HCT116 (cell line): ENCODE measurements around the gene THBS1. TPM values are rescaled to one million over a fixed set of nuclear protein-coding genes. Genes with fewer than 3 reads are reported as not detected.

Experiments
- ATAC-seq: fragments of 200-7000 bp; cut with Tn5 transposase; 2 replicates; pipeline ENCODE4 v1.9.1; 2020; ENCODE audit warnings: mild to moderate bottlenecking, moderate library complexity
- BruUV-seq: library from RNA; stranded (reverse); fragments of 400-500 nt; replicated peaks from 2 replicates; lab custom pipeline; 2021; lab: Mats Ljungman, UMichigan
- CTCF ChIA-PET: fragments of 300-600 bp; sonication (Branson Sonifier 250); formaldehyde crosslinking; loops from one replicate; lab custom pipeline; 2021; ENCODE audit warnings: antibody characterized with exemption; lab: Charles Lee
- POLR2A ChIA-PET: fragments of 300-600, 350-600 bp; sonication (Branson Sonifier 250); formaldehyde crosslinking; loops from one replicate; lab custom pipeline; 2021; ENCODE audit warnings: antibody characterized with exemption; lab: Charles Lee
- RAD21 ChIA-PET, 2 experiments: fragments of 300-600 bp; sonication (Branson Sonifier 250); formaldehyde crosslinking; loops; one replicate each; lab custom pipeline; 2023; ENCODE audit warnings: low total read pairs in 2 of 2; ENCODE audit not compliant: uncharacterized antibody in 2 of 2, unreplicated experiment in 2 of 2, low non-redundant PET in 1 of 2; lab: Charles Lee
- DNase-seq: peaks from one replicate; pipeline ENCODE4 v3.0.0-alpha.2; 2010; ENCODE audit warnings: low read depth, low spot score
- H2AFZ ChIP-seq: fragments of 200-600 bp; shearing (Covaris generic), sonication (generic); 2 replicates; pipeline ENCODE4 v1.6.1; 2017; ENCODE audit warnings: low read depth, mixed run types, mixed read lengths, antibody characterized with exemption, low read length; ENCODE audit not compliant: poor library complexity, severe bottlenecking
- H3K27ac ChIP-seq: 2 replicates; pipeline ENCODE4 v1.5.1; 2012; ENCODE audit warnings: low read depth, low read length
- H3K27me3 ChIP-seq: fragments of 200-600 bp; sonication (generic); 2 replicates; pipeline ENCODE4 v1.6.1; 2016; ENCODE audit warnings: mixed run types, low read length, mixed read lengths; ENCODE audit not compliant: insufficient read depth
- H3K36me3 ChIP-seq, 2 experiments: fragments of 200-500 bp in 1 of 2; fragments of 200-600 bp in 1 of 2; sonication (Bioruptor generic) in 1 of 2; sonication (generic) in 1 of 2; 2 replicates each; pipeline versions ENCODE4 v1.5.1 to v1.6.1; 2014 to 2016; ENCODE audit warnings: low read length in 2 of 2, inconsistent platforms in 1 of 2, mixed read lengths in 1 of 2, mixed run types in 1 of 2; ENCODE audit not compliant: insufficient read depth in 2 of 2, control insufficient read depth in 1 of 2
- H3K4me1 ChIP-seq, 2 experiments: fragments of 200-600 bp in 1 of 2; sonication (generic) in 1 of 2; 2 replicates each; pipeline versions ENCODE4 v1.5.1 to v1.6.1; 2012 to 2017; ENCODE audit warnings: low read length in 2 of 2, inconsistent platforms in 1 of 2, mild to moderate bottlenecking in 1 of 2, mixed read lengths in 1 of 2, mixed run types in 1 of 2, moderate library complexity in 1 of 2; ENCODE audit not compliant: insufficient read depth in 2 of 2, control insufficient read depth in 1 of 2
- H3K4me2 ChIP-seq: fragments of 200-600 bp; sonication (generic); 2 replicates; pipeline ENCODE4 v1.6.1; 2017; ENCODE audit warnings: mixed run types, low read length, mixed read lengths
- H3K4me3 ChIP-seq, 2 experiments: fragments of 200-600 bp in 1 of 2; sonication (generic) in 1 of 2; replicated peaks in 1 of 2; 2 replicates each; pipeline ENCODE4 v1.5.1; 2011 to 2016; ENCODE audit warnings: low read length in 2 of 2, control low read depth in 1 of 2, low read depth in 1 of 2, mild to moderate bottlenecking in 1 of 2, mixed read lengths in 1 of 2, mixed run types in 1 of 2
- H3K79me2 ChIP-seq: fragments of 200-600 bp; sonication (generic); 2 replicates; pipeline ENCODE4 v1.6.1; 2017; ENCODE audit warnings: mild to moderate bottlenecking, mixed run types, low read length, moderate library complexity, mixed read lengths; ENCODE audit not compliant: insufficient read depth
- H3K9ac ChIP-seq: fragments of 200-600 bp; sonication (generic); 2 replicates; pipeline ENCODE4 v1.6.1; 2016; ENCODE audit warnings: low read length, mixed read lengths
- H3K9me2 ChIP-seq: fragments of 200-600 bp; sonication (generic), shearing (Covaris generic); 2 replicates; pipeline ENCODE4 v1.6.1; 2017; ENCODE audit warnings: mixed run types, mild to moderate bottlenecking, moderate library complexity; ENCODE audit not compliant: insufficient read depth
- H3K9me3 ChIP-seq, 2 experiments: fragments of 200-500 bp in 1 of 2; fragments of 200-600 bp in 1 of 2; sonication (Bioruptor generic) in 1 of 2; sonication (generic) in 1 of 2; 2 replicates each; pipeline ENCODE4 v1.6.1; 2014 to 2017; ENCODE audit warnings: low read length in 2 of 2, mixed read lengths in 2 of 2, inconsistent platforms in 1 of 2, low read depth in 1 of 2, mild to moderate bottlenecking in 1 of 2, mixed run types in 1 of 2, moderate library complexity in 1 of 2; ENCODE audit not compliant: control insufficient read depth in 1 of 2, insufficient read depth in 1 of 2
- H4K20me1 ChIP-seq: fragments of 200-600 bp; sonication (generic), shearing (Covaris generic); 2 replicates; pipeline ENCODE4 v1.6.1; 2017; ENCODE audit warnings: mixed run types, mild to moderate bottlenecking, moderate library complexity; ENCODE audit not compliant: insufficient read depth
- CBX3 ChIP-seq: IDR thresholded peaks from 2 replicates; pipeline ENCODE4 v1.6.1; 2012; ENCODE audit warnings: low read depth
- CEBPB ChIP-seq: IDR thresholded peaks from 2 replicates; pipeline ENCODE4 v1.6.1; 2012; ENCODE audit warnings: low read depth
- EGR1 ChIP-seq: IDR thresholded peaks from 2 replicates; pipeline ENCODE4 v1.6.1; 2012; ENCODE audit warnings: low read depth
- ELF1 ChIP-seq: IDR thresholded peaks from 2 replicates; pipeline ENCODE4 v1.6.1; 2012; ENCODE audit warnings: low read depth, borderline replicate concordance
- EZH2 ChIP-seq: fragments of 200-600 bp; sonication (generic); IDR thresholded peaks from 2 replicates; pipeline ENCODE4 v1.6.1; 2017; ENCODE audit warnings: antibody characterized with exemption, mixed run types
- POLR2A ChIP-seq: IDR thresholded peaks from 2 replicates; pipeline ENCODE4 v1.7.0; 2011; ENCODE audit warnings: borderline replicate concordance; ENCODE audit not compliant: insufficient read depth, insufficient read length; ENCODE audit errors: extremely low read depth
- POLR2AphosphoS5 ChIP-seq: IDR thresholded peaks from 2 replicates; pipeline ENCODE4 v1.6.1; 2011; ENCODE audit warnings: mild to moderate bottlenecking, low read depth, low read length, moderate library complexity
- RAD21 ChIP-seq: IDR thresholded peaks from 2 replicates; pipeline ENCODE4 v1.6.1; 2012; ENCODE audit warnings: low read depth, mild to moderate bottlenecking
- SRF ChIP-seq: IDR thresholded peaks from 2 replicates; pipeline ENCODE4 v1.6.1; 2012; ENCODE audit warnings: low read depth
- YY1 ChIP-seq: IDR thresholded peaks from 2 replicates; pipeline ENCODE4 v1.6.1; 2011; ENCODE audit warnings: low read length, low read depth, moderate library complexity, mild to moderate bottlenecking; ENCODE audit not compliant: insufficient replicate concordance; ENCODE audit errors: extremely low read depth
- ZFX ChIP-seq: fragments of 450-650 bp; IDR thresholded peaks from 2 replicates; pipeline ENCODE4 v1.6.1; 2017
- intact Hi-C: fragments of 100-400 bp; cut with micrococcal nuclease; formaldehyde crosslinking; loops from 2 replicates; pipeline ENCODE4 v1.10.0; 2022
- total RNA-seq: library from RNA; stranded (reverse); gene quantifications from one replicate; pipeline ENCODE4 v1.2.1, GENCODE V29; 2021; ENCODE audit not compliant: unreplicated experiment
- TF ChIP-seq, protein P1 (sequence below): IDR thresholded peaks from 2 replicates; pipeline ENCODE4 v1.6.1; 2012
- TF ChIP-seq, protein P2 (sequence below): IDR thresholded peaks from 2 replicates; pipeline ENCODE4 v1.6.1; 2011; ENCODE audit warnings: mild to moderate bottlenecking, low read length, moderate library complexity; ENCODE audit not compliant: insufficient replicate concordance; ENCODE audit errors: extremely low read depth
- TF ChIP-seq, protein P3 (sequence below): IDR thresholded peaks from 2 replicates; pipeline ENCODE4 v1.6.1; 2012

Gene THBS1
- total RNA-seq, 1 experiment from 2014 or later = 6.3 TPM

DNA sequence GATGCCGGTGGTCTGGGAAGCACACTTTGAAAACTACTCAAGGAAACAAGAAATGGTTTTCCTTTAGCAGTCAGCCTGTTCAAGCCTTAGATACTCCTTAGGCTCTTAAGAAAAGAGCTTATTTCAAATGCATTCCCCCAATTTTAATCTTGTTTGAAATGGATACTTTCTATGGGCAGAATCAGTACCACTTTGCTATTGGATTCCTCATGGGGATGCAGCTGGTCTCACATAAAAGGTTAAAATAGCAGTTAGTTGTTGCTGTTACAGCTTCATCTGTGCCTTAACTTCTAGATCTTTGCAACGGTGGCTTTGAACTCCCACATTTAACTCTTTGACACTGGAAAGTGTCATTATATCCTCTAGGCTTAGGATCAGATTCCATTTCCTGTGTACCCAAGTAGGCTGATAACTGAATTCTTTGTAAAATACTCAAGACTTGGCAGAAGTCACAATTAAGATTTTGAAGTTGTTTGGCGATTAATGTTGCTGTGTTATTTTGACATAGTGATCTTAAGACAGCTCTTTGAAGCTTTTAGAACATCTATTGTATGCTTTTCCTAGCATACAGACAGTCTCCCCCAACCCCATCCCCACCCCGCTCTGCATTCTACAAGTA, 2.2 kb downstream of the THBS1 start:
- no peaks in the 10 kb centered on the region for H4K20me1 ChIP-seq
- ATAC-seq (no peak), DNase-seq (no peak)
- H3K27me3 ChIP-seq = no peaks in the 10 kb centered on the region
- no peaks in the 10 kb centered on the region for H3K9me3 ChIP-seq
- RAD21 ChIA-PET = interaction anchor here in 1 of 2 experiments (2.4 kb wide), 1 partner anchor 411 kb away, joined by 7 read pairs; no protein-coding TSS in a partner anchor
- POLR2A ChIA-PET = no interaction called here
- no peaks in the 10 kb centered on the region for H3K9me2 ChIP-seq
- no peak overlapping the region for H3K4me2 ChIP-seq
- TF ChIP-seq POLR2A (no peak), CBX3 (no peak), YY1 (no peak), EGR1 (no peak), ELF1 (no peak), EZH2 (no peak), CEBPB (no peak), RAD21 (no peak), ZFX (no peak), SRF (no peak), POLR2AphosphoS5 (no peak)
- TF ChIP-seq, protein P1, sequence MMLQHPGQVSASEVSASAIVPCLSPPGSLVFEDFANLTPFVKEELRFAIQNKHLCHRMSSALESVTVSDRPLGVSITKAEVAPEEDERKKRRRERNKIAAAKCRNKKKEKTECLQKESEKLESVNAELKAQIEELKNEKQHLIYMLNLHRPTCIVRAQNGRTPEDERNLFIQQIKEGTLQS = no peak
- TF ChIP-seq, protein P2, sequence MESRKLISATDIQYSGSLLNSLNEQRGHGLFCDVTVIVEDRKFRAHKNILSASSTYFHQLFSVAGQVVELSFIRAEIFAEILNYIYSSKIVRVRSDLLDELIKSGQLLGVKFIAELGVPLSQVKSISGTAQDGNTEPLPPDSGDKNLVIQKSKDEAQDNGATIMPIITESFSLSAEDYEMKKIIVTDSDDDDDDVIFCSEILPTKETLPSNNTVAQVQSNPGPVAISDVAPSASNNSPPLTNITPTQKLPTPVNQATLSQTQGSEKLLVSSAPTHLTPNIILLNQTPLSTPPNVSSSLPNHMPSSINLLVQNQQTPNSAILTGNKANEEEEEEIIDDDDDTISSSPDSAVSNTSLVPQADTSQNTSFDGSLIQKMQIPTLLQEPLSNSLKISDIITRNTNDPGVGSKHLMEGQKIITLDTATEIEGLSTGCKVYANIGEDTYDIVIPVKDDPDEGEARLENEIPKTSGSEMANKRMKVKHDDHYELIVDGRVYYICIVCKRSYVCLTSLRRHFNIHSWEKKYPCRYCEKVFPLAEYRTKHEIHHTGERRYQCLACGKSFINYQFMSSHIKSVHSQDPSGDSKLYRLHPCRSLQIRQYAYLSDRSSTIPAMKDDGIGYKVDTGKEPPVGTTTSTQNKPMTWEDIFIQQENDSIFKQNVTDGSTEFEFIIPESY = no peak
- TF ChIP-seq, protein P3, sequence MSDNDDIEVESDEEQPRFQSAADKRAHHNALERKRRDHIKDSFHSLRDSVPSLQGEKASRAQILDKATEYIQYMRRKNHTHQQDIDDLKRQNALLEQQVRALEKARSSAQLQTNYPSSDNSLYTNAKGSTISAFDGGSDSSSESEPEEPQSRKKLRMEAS = no peak
- TF ChIP-seq, all 23 proteins: peak for 0
- Histone ChIP-seq H3K79me2 (no peaks in the 10 kb centered on the region), H2AFZ (no peak overlapping the region), H3K27ac (no peak overlapping the region), H3K4me1 (peaks cover 11 to 29% of the 10 kb centered on the region in 2 experiments), H3K4me3 (no peak overlapping the region), H3K9ac (no peak overlapping the region), H3K36me3 (peaks cover 3 to 20% of the 10 kb centered on the region in 2 experiments; a peak in 2 of 4 replicates)
- intact Hi-C loops = no loop called here
- BruUV-seq = no TSS peak
- CTCF ChIA-PET = interaction anchor here (0.7 to 5.5 kb wide), 3 partner anchors 22 to 724 kb away, joined by 3 to 52 read pairs (median 3); no protein-coding TSS in a partner anchor
